Keratinocyte (primary cell): ENCODE measurements around the gene PLXDC2. TPM values are rescaled to one million over a fixed set of nuclear protein-coding genes. Genes with fewer than 3 reads are reported as not detected.

Experiments used
- DNase-seq: peaks from one replicate; pipeline ENCODE4 v3.0.0-alpha.2; 2011; ENCODE audit warnings: low read depth, missing footprints, low spot score
- FAIRE-seq: peaks from 2 replicates; lab custom pipeline; 2011; peaks lifted over from hg19 to GRCh38; lab: Jason Lieb, UNC
- H2AFZ ChIP-seq: 2 replicates; pipeline ENCODE4 v1.6.0; 2012; ENCODE audit warnings: low read length, control low read depth, inconsistent platforms; ENCODE audit not compliant: control insufficient read depth
- H3K27ac ChIP-seq: 2 replicates; pipeline ENCODE4 v1.5.1; 2011; ENCODE audit warnings: low read length; ENCODE audit not compliant: control insufficient read depth, insufficient read depth
- H3K27me3 ChIP-seq: 3 replicates; pipeline ENCODE4 v1.6.0; 2011; ENCODE audit warnings: low read length; ENCODE audit not compliant: control insufficient read depth, insufficient read depth; ENCODE audit errors: extremely low read depth
- H3K36me3 ChIP-seq, 2 experiments: 2 replicates in 1 of 2; 3 replicates in 1 of 2; pipeline ENCODE4 v1.5.1; 2011; ENCODE audit warnings: low read length in 2 of 2, mild to moderate bottlenecking in 1 of 2; ENCODE audit not compliant: control insufficient read depth in 2 of 2, insufficient read depth in 2 of 2; ENCODE audit errors: extremely low read depth in 1 of 2
- H3K4me1 ChIP-seq: 3 replicates; pipeline ENCODE4 v1.5.1; 2011; ENCODE audit warnings: low read length; ENCODE audit not compliant: control insufficient read depth, insufficient read depth; ENCODE audit errors: extremely low read depth
- H3K4me2 ChIP-seq: 3 replicates; pipeline ENCODE4 v1.6.0; 2011; ENCODE audit warnings: low read depth, low read length; ENCODE audit not compliant: control insufficient read depth, insufficient read depth; ENCODE audit errors: extremely low read depth
- H3K4me3 ChIP-seq, 3 experiments: fragments of 200-600 bp in 1 of 3; sonication (generic) in 1 of 3; 2 replicates in 2 of 3; 3 replicates in 1 of 3; pipeline ENCODE4 v1.5.1; 2011 to 2016; ENCODE audit warnings: low read length in 3 of 3, mild to moderate bottlenecking in 3 of 3, control low read depth in 2 of 3, inconsistent platforms in 1 of 3, low read depth in 1 of 3, mixed read lengths in 1 of 3, mixed run types in 1 of 3, moderate library complexity in 1 of 3; ENCODE audit not compliant: control insufficient read depth in 2 of 3, insufficient read depth in 2 of 3; ENCODE audit errors: extremely low read depth in 1 of 3
- H3K79me2 ChIP-seq: 2 replicates; pipeline ENCODE4 v1.6.0; 2012; ENCODE audit warnings: low read length; ENCODE audit not compliant: control insufficient read depth, insufficient read depth
- H3K9ac ChIP-seq: 3 replicates; pipeline ENCODE4 v1.6.0; 2011; ENCODE audit warnings: low read length; ENCODE audit not compliant: control insufficient read depth, insufficient read depth; ENCODE audit errors: extremely low read depth
- H3K9me1 ChIP-seq: 3 replicates; pipeline ENCODE4 v1.6.0; 2011; ENCODE audit warnings: low read length; ENCODE audit not compliant: control insufficient read depth, insufficient read depth; ENCODE audit errors: extremely low read depth
- H3K9me3 ChIP-seq: 2 replicates; pipeline ENCODE4 v1.5.1; 2012; ENCODE audit warnings: low read depth, low read length; ENCODE audit not compliant: control insufficient read depth
- H4K20me1 ChIP-seq: 3 replicates; pipeline ENCODE4 v1.6.0; 2011; ENCODE audit warnings: low read length; ENCODE audit not compliant: control insufficient read depth, insufficient read depth; ENCODE audit errors: extremely low read depth
- CTCF ChIP-seq, 3 experiments: IDR thresholded peaks in 1 of 3; conservative IDR thresholded peaks in 1 of 3; optimal IDR thresholded peaks in 1 of 3; 2 replicates in 2 of 3; 3 replicates in 1 of 3; pipeline versions ENCODE3 to v1.5.1; 2011; ENCODE audit warnings: low read length in 3 of 3, mild to moderate bottlenecking in 3 of 3, moderate library complexity in 2 of 3, control low read depth in 1 of 3, inconsistent platforms in 1 of 3; ENCODE audit not compliant: insufficient read depth in 2 of 3; ENCODE audit errors: extremely low read depth in 1 of 3
- EZH2 ChIP-seq: IDR thresholded peaks from one replicate; pipeline ENCODE4 v1.6.1; 2012; ENCODE audit warnings: inconsistent platforms, mild to moderate bottlenecking, low read length, moderate library complexity
- dilution Hi-C: fragments of 300-500 bp; cut with MboI; formaldehyde crosslinking; loops from one replicate; pipeline ENCODE4 v1.7.0; 2020; ENCODE audit warnings: low sequenced_read_pairs; ENCODE audit not compliant: extremely low pct_ligation_motif_present
- polyA plus RNA-seq, 5 experiments: library from polyadenylated mRNA; depleted of rRNA in 3 of 5; stranded (reverse) in 3 of 5; stranded (forward) in 1 of 5; unstranded in 1 of 5; fragments of >200 nt; gene quantifications; 1 replicate in 1 of 5; 2 replicates in 3 of 5; 3 replicates in 1 of 5; pipeline versions ENCODE4 v1.2.1 to v1.2.3, GENCODE V29; 2011 to 2012; ENCODE audit warnings: missing spikeins in 2 of 5, low read depth in 1 of 5, low replicate concordance in 1 of 5

The PLXDC2 gene
- polyA plus RNA-seq, 1 donor (not counting 4 experiments of a cell fraction or from before 2014, with no cell fraction given), result 12.9 TPM

GRCh38 chr10:19974554-19974953 is 158.3 kb downstream of the PLXDC2 start:
- Histone ChIP-seq H3K4me2 (no peak overlapping the region), H3K79me2 (no peaks in the 10 kb centered on the region), H3K4me1 (peaks cover 22% of the 10 kb centered on the region), H3K9ac (no peak overlapping the region), H3K27ac (no peak overlapping the region), H3K27me3 (no peaks in the 10 kb centered on the region), H3K9me3 (no peaks in the 10 kb centered on the region), H3K36me3 (no peaks in the 10 kb centered on the region), H3K9me1 (no peaks in the 10 kb centered on the region), H4K20me1 (no peaks in the 10 kb centered on the region), H3K4me3 (no peak overlapping the region), H2AFZ (no peak overlapping the region)
- dilution Hi-C loops, result no loop called here
- no peak for DNase-seq
- FAIRE-seq, result no peak
- TF ChIP-seq EZH2, result no peak
- no peak for TF ChIP-seq CTCF (optimal IDR thresholded peaks at IDR 0.05 in 1 of 3, IDR thresholded peaks at IDR 0.05 in 1 of 3, conservative IDR thresholded peaks at IDR 0.05 in 1 of 3; ENCODE audit: extremely low read depth in 1 of 3, insufficient read depth in 2 of 3, low read length in 3 of 3)

- Histone ChIP-seq H3K4me2 (no peak overlapping the region), H2AFZ (no peak overlapping the region), H3K9ac (no peak overlapping the region), H3K9me3 (no peaks in the 10 kb centered on the region), H3K9me1 (no peaks in the 10 kb centered on the region), H3K4me1 (peaks cover 8% of the 10 kb centered on the region), H3K27ac (no peak overlapping the region), H3K4me3 (no peak overlapping the region), H3K27me3 (no peaks in the 10 kb centered on the region), H4K20me1 (no peaks in the 10 kb centered on the region), H3K36me3 (no peaks in the 10 kb centered on the region), H3K79me2 (no peaks in the 10 kb centered on the region)
- FAIRE-seq, result no peak
- DNase-seq, result no peak
- TF ChIP-seq CTCF (optimal IDR thresholded peaks at IDR 0.05 in 1 of 3, IDR thresholded peaks at IDR 0.05 in 1 of 3, conservative IDR thresholded peaks at IDR 0.05 in 1 of 3; ENCODE audit: extremely low read depth in 1 of 3, insufficient read depth in 2 of 3, low read length in 3 of 3) (no peak), EZH2 (no peak)
- dilution Hi-C loops, result no loop called here
Measured at GRCh38 chr10:19977097-19977521, 160.9 kb downstream of the PLXDC2 start.
